HG03354 (cell line): Measurements from ENCODE around the gene SHB.
"Not testable (repeated sequence)": the region's sequence is repeated elsewhere in the genome, so short reads cannot be mapped to it uniquely, and the experiment has no call there.

Experiments
- ATAC-seq: cut with Tn5 transposase; IDR thresholded peaks from one replicate; pipeline ENCODE4 v1.9.1; 2021; ENCODE audit warnings: mild to moderate bottlenecking; ENCODE audit not compliant: unreplicated experiment, poor library complexity, severe bottlenecking

Gene SHB

DNA sequence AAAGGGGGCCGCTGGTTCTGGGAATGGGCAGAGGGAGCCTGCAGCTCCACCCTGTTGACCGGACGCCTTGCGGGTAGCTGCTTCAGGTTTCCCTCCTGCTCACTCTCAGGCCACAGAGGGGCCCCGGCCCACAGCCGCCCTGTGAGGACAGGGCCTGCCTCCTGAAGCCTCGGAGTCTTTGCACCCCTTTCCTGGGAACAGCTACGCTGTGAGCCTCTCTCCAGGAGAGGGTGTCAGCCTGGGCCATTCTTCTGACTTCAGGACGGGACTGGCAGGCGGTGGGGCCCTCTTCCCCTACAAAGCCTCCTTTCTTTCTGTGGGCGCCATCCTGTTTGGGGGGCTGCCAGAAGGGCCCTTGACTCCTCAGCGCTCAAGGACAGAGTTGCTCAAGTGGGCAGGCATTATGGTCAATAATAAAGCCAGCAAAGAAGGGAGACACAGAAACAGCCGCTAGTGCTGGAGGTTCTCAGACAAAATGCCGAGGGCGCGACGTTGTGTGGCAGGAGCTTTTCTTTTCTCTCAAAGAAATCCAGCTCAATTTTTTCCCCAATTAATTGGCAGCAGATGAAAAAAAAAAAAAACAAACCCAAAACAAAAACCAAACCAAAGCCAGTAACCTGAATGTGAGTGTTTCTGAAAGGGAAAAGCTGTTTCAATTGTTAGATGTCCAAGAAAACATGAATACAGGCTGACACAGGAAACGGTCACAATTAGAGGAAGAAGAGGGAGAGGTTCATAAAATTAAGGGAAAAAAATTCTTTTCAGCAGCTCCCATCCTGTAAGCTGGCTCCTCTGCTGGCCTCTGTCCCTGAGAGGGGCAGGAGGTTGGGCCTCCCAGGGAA lies 152.3 kb downstream of the SHB start:
- no peak for ATAC-seq

DNA sequence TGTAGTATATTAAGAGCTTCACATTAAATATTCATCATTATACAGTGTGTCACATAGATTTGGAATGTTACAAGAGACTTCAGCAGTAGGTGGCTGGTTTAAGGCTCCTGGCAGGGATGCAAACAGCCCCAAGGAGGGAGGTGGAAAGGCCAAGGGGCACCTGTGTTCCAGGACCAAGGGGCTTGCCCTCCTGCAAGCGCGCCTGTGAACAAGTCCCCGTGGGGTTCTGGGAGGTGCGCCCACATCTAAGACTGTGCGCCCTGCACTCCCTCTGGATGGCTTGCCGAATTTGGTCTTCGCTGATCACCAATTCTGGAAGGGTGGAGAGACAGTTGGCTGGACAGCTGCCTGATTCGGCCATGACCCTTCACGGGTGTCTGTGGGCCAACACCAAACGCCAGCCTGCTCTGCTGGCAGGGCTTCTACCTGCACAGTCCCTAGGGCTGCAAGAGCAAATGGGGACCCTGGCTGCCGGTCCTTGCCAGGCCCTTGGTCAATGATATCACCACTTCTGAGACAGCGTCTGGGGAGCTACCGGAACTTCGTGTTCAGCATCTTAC lies 153.0 kb downstream of the SHB start:
- no peak for ATAC-seq

DNA sequence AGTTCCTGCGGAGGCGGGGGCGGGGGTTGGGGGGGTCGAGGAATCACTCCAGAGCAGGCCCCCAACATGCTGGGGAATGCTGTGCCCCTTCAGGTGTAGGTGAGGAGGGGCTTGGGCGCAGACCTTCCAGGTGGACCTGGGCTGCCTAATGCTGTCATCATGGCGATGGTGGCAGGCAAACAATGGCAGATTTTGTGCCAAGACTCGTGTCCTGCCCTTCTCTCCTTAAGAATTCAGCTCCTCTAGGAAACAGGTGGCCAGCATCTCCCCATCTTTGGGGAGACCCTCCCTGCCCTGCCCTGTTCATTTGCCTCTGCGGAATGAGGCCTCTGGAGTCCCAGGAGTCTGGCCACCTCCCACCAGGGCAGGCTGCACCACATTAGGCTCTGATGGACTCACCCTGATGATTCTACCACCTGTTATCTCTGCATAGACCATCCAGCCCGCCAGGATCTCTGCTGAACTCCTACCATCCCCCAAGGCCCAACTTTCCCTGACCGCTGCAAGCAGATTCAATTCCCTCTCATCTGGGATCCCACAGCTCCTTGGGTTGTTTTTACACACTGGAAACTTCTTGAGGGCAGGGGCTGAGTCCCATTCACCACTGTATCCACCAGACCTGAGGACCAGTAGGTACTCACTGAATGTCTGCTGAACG lies 154.2 kb downstream of the SHB start:
- no peak for ATAC-seq

GRCh38 chr9:37914154-37914551 lies 154.9 kb downstream of the SHB start:
- ATAC-seq: no peak

GRCh38 chr9:37913480-37914153 lies 155.4 kb downstream of the SHB start:
- peak; percentile 77 for ATAC-seq

- ATAC-seq: no peak
These were observed 157.8 kb downstream of the SHB start for GRCh38 chr9:37911271-37911681.

GRCh38 chr9:37910271-37910670 lies 158.8 kb downstream of the SHB start:
- no peak for ATAC-seq

DNA sequence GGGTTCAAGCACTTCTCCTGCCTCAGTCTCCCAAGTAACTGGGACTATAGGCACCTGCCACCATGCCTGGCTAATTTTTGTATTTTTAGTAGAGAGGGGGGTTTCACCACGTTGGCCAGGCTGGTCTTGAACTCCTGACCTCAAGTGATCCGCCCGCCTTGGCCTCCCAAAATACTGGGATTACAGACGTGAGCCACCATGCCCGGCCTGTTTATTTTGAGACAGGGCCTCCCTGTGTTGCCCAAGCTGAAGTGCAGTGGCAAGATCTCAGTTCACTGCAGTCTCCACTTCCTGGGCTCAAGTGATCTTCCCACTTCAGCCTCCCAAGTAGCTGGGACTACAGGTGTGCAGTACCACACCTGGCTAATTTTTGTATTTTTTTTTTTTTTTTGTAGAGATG lies 159.2 kb downstream of the SHB start:
- not testable (repeated sequence) for ATAC-seq

DNA sequence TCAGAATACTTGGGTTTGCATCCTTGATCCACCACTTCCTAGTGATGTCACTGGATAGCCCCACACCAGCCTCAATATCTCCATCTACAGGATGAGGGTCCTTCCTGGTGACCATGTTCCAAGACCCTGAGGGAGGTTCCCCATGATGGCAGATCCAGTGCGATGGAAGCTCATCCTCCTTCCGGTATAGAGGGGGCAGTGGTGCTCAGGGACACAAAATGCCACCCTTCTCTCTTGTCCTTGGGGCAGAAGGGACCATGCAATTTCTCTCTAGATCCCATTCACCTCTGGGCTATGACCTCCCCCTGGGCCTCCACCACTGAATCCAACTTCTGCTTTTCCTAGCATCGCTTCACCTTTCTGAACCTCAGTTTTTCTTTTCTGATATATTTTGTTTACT lies 159.7 kb downstream of the SHB start:
- ATAC-seq: no peak

- ATAC-seq: no peak
These were observed 160.3 kb downstream of the SHB start for GRCh38 chr9:37908698-37909186.

GRCh38 chr9:37908283-37908682 lies 160.7 kb downstream of the SHB start:
- ATAC-seq: no peak

DNA sequence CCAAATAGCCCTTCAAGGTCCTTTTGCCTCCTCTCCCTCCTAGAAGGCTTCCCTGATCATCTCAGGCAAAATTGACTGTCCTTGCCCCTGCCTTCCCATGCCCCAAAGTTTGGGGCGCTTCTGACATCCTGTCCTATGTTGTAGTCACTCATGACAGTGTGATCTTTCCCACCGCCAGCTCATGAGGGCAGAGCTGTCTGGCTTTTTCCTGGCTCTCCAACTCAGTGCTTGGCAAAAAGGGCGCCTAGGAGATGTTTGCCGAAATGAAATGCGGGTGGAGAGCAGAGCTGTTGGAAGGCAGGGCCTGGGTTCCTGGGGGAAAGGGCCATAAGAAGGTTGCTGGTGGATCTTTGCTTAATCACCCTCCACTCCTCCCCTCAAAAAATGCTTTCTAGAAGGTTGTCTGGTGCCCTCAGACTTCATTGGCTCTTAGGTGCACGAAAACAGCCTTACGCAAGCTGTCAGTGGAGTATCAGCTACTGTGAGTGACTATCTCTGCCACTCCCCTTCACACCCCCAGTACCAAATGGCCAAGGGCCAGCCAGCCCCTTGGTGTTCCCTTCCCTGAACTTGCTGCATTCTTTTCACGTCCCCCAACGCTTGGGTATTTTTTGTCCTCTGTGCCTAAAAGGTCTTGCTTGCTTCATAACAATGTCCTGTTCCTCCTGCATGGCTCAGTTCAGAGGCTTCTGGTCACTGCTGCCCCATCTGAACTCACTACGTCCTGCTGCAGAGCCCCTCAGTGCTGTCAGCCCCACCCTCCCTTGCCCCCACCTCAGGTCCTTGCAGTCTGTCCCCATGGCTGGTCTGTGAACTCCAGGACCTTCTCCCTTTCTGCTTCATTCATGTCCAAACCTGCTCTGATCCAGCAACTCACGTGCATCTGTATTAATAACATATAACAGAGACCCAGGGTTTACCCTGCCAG lies 162.5 kb downstream of the SHB start:
- ATAC-seq: no peak

DNA sequence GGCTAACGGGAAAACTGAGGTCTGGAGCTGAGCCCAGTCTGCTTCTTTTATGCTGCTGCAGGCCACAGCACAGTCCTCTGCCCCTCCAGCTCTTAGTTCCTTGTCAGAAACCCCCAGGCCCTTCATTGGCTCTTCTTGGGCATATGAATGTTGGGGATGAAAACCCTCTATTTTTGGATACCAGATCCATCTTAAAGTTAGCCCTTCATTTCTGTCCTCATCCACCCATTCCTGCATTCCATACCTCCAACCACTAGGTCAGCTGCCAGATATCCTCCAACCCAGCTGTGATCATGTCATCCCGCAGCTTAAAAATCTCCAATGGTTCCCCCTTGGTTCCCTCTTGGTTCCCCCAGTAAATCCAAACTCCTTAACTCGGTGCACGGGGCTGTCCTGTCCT lies 163.3 kb downstream of the SHB start:
- no peak for ATAC-seq

DNA sequence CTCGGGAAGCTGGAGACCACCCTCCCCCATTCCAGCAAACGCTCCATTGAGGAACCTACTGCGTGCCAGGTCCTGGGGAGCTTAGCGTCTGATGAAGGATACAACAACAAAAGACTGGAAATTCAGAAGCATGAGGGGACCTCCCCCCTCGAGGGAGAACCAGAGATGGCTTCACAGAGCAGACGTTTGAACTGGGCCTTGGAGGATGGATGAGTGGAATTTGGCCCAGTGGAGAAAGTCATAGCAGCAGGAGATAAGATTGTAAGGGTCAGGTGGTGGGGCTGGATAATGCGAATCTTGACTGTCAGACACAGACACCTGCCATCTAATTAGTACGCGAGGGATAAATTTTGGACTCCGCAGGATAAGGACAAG lies 163.9 kb downstream of the SHB start:
- no peak for ATAC-seq

- no peak for ATAC-seq
These were observed 164.4 kb downstream of the SHB start for GRCh38 chr9:37904445-37905130.

DNA sequence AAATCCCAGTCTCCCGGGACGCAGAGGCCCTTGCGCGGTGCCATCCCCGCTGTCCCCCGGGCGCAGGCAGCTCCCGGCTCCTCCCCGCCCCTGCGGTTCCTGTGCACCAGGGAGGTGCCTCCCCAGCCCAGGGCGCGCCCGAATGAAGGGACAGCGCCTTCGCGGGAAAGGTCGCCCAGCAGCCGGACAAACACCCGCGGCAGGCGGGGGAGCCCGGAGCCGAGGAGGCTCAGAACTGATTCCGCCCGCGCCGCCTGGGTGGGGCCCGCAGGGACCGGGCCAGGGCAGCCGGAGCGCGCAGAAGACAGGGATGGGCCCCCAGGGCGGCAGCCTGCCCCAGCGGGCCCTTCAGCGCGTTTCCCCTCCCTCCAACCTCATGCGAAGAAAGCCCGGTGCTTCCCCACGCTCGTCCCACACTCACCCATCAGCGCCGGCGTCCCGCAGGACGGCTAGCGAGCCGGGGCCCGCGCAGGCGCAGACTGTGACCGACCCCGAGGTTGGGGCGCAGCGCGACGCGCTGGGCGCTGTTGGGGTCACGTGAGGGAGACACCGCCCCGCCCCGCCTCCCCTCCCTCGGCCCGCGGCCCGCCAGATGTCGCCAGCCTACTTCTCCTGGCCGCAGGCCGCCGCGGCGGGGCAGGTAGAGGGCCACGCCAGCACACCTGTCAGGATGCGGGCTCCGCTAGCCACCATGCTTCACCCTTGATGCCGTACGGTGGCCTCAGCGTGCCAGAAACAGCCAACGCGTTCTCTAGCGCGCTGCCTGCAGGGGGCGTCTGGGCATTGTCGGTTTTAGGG lies 165.2 kb downstream of the SHB start, which contains the start of gene SLC25A51:
Gene SLC25A51, minus strand, starts transcription at position 481 of the 798 bp plus-strand sequence. CDS start 15,577 bp downstream, outside the sequence.
- ATAC-seq: peak; percentile 86

DNA sequence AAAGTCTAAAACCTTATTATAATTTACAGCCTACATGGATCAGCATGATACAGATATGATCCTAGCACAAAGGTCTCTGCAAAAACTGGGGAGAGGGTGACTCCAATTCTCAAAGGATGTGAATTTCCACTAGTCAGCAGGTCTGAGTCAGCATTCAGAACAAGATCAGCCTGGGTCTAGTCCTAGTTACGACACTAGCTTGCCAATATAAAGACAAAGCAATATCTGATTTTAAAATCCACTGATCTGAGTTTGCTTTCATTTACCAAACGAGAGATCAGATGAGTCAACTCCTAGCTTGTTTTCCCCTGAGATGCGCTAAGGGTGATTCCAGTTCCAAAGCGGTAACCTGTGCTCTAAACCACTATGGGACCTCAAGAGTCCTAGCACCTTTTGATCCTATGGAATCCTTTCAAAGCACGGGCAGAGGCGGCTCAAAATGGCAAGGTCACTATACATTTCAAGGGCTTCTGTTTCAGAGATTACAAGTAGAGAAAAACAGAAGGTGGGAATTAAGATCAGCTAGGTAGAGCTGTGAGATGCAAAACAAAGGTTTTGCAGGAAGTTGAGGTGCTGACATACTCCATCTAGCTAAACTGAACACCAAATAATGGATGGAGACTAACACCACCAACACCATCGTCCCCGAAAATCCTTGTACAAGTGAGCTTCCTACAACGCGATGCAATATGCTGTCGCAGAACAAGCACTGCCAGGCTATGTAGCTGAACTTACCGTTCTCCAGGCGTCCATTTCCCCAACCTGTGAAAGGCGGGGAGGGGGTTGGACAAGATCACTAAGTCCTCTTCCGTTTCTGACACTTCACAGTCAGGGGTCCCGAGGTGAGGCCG lies 166.0 kb downstream of the SHB start:
- ATAC-seq: peak; percentile 19
